ENCODE measurements around the gene TMA7.

The TMA7 gene

GRCh38 chr3:48409291-48410201 is 30.5 kb upstream of the TMA7 start:
- no peak for DNase-seq

- DNase-seq = no peak
Observed at GRCh38 chr3:48410205-48411040, 29.6 kb upstream of the TMA7 start.

DNA sequence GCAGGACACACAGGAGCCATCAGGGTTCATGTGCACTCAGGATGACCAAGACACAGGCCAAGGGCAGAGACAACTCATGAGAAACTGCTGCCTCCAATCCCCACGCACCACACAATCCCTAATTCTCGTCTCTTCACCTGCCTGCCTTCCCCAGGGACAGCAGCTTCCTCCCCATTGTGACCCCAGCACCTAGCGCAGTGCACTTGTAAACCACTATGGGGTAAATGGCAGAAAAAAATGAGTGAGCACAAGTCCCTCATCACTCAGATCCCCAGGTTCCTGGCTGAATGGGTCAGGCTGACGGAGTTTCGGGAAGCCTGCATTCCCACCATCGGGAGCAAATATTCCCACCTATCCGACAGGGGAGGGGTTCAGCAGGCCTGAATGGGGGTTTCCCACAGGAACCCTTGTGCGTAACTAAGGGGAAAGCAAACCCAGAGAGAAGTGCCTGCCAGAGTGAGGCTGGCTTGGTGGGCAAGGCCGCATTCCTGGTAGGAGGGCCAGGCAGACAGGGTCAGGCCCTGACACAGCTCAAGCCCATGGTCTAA is 28.9 kb upstream of the TMA7 start:
- DNase-seq = no peak

GRCh38 chr3:48411606-48412374 is 28.3 kb upstream of the TMA7 start:
- DNase-seq = no peak

DNA sequence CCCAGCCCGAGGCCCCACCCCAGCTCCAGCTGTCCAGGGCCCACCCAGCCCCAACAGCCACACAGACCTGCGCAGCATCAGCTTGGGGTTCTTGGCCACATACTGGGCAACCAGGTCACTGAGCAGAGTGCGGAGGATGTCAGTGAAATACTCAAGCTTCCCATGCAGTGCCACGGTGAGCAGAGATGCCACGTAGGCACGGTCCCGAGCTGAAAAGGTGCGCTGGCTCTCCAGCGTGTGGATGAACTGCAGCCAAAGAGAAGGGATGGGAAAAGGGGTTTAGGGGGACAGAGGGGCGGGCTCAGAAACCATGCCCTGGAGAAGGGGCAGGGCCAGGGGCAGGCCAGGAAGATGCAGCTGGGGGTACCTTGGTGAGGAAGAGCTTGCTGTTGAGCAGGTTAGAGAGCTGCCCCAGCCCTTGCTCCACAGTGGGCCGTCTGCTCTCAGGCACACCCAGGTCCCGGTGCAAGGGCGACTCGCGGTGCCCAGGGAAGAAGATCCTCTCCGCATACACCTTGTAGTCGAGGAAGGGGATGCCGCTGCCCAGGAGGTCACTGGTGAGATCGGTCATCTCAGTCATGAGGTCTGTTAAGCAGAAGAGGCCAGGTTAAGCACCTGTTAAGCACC is 27.6 kb upstream of the TMA7 start:
- no peak for DNase-seq

- DNase-seq = no peak
Observed at GRCh38 chr3:48413086-48413485, 27.0 kb upstream of the TMA7 start.

DNA sequence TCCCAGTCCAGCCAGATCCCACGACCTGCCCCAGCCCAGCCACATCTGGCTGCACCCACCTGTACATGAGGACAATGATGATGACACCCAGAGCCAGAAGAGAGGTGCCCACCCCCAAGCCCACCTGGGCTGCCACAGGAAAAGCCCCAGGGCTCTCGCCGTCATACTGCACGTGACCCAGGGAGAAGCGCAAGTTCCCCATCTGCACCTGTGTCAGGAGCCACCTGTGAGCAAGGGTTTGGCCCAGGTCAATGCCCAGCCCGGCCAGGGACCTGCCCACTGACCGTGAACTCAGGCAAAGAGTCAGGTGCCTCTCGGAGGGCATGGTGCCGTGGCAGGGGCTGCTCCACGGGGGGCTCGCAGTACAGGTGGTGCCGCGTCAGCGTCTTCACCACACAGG is 26.4 kb upstream of the TMA7 start:
- DNase-seq = no peak

DNA sequence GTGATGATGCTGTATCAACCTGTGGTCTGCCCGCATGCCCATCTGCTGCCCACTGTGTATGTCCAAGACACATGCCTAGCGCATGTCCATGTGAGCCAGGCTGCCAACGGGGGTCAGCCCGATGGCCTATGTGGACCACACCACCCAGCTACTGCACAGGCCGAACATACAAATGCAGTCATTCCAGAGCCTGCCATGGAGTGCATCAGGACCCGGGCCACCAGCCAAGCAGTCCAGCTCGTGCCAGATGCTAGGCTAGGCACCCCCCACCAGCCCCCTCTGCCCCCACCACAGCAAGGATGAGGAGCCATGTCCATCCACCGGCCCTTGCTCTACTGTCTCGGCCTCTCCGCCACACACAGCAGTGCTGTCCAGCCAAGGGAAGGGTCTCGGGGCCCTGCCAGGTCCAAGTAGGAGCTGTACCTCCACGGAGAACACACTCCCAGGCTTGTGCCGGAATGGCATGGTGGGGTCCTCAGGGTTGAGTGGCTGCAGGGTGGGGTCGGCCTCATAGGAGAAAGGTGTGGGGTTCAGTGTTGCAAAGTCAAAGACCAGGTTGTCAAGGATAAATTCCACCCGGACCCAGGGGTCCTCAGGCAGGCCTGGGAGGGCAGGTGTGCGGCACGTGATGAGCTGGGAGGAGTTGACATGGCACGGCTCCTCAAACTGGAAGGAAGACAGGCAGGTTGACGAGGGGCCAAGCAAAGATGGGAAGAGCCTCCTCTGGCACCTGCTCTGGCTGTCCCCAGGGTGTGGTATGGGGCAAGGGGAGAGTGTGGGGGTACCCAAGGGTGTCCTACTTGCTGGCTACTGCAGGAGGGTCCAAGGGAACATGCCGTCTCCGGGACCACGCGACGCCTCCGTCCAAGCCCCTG is 25.4 kb upstream of the TMA7 start:
- no peak for DNase-seq

GRCh38 chr3:48415251-48415953 is 24.7 kb upstream of the TMA7 start:
- DNase-seq = no peak

DNA sequence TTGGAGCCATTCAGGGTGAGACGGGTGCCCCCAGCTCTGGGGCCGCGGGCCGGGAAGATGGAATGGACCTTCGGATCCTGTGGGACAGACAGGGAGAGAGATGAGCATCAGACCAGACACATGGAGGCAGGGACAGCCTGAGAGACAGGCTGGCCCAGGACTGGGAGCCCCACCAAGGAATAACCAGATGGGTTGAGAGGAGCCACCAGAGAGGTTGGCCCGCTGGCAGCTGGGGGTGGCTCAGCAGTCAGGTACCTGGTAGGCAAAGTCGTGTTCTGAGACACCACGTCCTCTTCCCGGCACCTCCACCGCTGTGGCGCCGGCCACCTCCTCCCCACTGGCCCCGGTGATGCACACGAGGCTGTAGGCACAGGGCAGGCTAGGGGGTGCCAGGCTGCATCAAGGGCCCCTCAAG is 24.0 kb upstream of the TMA7 start:
- no peak for DNase-seq

- DNase-seq = no peak
Observed at GRCh38 chr3:48416546-48416945, 23.5 kb upstream of the TMA7 start.

DNA sequence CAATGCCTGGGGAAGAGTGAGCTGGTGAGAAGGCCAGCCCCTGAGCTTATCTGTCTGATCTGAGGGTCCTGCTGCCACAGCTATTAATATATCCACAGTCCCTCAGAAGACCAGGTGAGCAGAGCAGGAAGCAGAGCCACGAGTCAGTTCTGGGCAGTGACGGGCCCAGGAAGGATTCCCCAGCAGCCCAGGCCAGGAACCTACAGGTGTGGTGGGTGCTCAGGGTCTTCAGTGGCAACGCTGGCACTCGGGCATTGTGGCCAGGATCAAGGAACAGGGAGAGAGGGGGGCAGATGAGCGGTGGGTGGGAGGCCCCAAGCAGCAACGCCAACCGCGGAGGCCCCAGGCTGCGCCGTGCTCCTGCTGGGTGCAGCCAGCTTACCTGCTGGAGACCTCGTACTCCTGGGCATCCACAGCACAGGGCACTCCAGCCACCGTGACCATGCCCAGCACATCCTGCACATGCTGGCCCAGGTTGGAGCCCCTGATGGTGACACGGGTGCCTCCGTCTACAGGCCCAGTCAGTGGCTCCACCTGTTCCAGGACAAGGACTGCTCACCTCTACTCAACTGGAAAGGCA is 22.4 kb upstream of the TMA7 start:
- no peak for DNase-seq

DNA sequence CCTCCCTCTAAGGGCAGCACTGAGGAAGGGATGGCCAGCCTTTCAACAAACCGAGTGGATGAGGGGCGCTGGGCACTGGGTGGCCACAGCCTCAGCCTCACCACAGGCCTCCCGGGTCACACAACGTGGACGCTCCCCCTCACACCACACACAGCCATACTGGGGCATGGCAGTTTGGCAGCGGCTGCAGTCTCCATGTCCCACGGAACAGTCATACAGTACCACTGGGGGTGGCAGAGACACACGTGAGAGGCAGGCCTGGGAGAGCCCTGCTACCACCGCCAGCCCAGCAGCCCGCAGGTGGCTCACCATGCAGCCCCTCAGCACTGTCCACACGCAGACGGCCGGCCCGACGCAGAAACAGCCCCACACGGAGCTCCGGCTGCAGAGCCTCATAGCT is 21.9 kb upstream of the TMA7 start:
- DNase-seq = no peak

DNA sequence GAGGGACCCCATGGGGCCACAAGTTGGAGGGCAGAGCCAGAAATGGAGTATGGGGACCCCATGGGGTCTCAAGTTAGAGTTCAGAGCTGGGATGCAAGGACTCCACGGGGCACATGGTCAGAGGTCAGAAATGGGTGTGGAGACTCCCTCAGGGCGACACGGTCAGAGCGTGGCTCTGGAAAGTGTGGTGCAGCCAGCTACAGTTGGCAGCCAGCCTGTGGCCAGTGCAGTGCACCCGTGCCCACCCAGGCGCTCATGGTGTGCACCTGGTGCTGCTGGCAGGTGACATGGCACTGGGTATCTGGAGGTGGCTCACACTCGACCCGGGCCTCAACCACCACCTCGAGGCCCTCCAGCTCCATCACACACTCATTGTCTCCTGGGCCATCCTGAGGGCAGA is 21.4 kb upstream of the TMA7 start:
- DNase-seq = no peak

GRCh38 chr3:48419149-48419548 is 20.9 kb upstream of the TMA7 start:
- DNase-seq = no peak

- no peak for DNase-seq
Observed at GRCh38 chr3:48419597-48419996, 20.5 kb upstream of the TMA7 start.

DNA sequence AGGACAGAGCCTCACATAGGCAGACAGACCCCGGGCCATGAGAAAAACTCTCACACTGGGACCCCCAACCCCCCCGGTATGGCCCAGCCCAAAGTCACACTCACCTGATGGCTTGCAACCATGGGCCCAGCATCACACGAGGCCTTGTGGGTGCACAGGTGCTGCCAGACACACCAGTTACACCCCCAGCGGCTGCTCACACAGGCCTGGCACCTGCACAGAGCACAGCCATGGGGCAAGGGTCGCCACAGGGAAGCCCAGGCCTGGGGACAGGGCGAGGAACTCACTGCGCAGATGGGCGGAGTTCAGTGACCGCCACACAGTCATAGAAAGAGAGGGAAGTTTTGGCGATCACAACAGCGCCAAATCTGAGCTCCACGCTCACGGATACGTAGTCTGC is 19.5 kb upstream of the TMA7 start:
- no peak for DNase-seq

GRCh38 chr3:48422272-48422671 is 17.8 kb upstream of the TMA7 start:
- no peak for DNase-seq

GRCh38 chr3:48422681-48423080 is 17.4 kb upstream of the TMA7 start:
- no peak for DNase-seq

GRCh38 chr3:48423241-48423882 is 16.7 kb upstream of the TMA7 start:
- DNase-seq = no peak

All from GDM1 (cell line).